RPMI8226 (cell line): Measurements from ENCODE around the gene FAM20C.
A peak's percentile ranks its signal among the peaks of the same experiment; 100 is the strongest.

ENCODE experiments used
- DNase-seq: peaks from one replicate; pipeline ENCODE4 v3.0.0-alpha.2; 2015

FAM20C gene

DNA sequence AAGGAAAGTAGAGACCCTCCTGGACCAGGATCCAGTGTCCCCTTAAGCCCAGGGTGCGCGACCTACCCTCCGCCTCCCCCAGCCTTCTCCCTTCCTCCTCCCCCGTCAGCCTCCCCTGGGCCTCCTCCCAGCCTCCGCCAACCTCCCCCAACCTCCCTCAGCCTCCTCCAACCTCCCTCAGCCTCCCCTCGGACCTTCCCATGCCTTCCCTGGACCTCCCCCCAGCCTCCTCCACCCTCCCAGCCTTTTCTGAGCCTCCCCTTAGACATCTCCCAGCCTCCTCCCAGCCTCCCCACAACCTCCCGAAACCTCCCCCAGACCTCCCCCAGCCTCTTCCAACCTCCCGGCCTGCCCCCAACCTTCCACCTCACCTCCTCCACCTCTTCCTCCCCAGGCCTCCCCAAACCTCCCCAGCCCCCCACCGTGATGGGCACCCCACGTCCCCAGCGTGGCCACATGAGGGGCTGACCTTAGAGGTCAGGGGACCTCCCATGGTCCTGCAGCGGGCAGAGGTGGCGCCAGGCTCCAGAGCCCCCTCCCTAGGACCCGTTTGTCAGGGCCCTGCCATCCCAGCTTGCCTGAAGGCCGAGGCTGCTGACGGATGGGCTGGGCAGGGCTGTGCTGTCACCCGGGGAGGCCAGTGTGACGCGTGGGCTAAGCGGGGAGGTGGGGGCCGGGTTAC is 18.8 kb downstream of the FAM20C start:
- DNase-seq = no peak

DNA sequence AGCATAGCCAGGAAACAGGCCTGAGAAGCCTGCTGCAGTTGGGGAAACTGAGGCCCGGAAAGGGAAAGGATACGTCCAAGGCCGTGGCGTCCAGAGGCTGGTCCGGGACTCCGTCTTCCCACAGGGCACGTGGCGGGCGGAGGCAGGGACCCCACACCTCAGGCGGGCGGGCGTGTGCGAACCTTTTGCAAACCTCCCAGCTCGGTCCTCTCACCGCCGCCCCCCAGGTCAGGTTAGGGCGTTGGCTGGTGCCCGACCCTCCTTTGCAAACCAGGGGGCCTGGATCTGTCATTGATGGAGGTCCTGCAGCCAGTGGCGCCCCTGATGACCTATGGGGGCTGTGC is 19.3 kb downstream of the FAM20C start:
- no peak for DNase-seq

DNA sequence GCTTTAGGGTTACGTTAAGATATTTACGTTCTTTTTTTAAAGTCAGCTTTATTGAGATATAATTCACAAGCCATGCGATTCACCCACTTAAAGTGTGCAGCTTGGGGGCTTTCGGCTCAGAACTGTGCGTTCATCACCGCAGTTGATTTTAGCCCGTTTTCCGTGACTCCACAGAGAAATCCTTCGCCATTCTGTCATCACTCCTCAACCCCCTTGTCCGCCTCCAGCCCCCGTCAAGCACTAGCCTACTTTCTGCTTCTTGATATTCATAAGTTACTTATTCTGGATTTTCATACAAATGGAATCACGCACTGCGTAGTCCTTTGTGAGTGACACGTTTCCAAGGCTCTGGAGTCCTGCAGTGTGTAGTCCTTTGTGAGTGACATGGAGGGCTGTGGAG is 20.4 kb downstream of the FAM20C start:
- no peak for DNase-seq

DNA sequence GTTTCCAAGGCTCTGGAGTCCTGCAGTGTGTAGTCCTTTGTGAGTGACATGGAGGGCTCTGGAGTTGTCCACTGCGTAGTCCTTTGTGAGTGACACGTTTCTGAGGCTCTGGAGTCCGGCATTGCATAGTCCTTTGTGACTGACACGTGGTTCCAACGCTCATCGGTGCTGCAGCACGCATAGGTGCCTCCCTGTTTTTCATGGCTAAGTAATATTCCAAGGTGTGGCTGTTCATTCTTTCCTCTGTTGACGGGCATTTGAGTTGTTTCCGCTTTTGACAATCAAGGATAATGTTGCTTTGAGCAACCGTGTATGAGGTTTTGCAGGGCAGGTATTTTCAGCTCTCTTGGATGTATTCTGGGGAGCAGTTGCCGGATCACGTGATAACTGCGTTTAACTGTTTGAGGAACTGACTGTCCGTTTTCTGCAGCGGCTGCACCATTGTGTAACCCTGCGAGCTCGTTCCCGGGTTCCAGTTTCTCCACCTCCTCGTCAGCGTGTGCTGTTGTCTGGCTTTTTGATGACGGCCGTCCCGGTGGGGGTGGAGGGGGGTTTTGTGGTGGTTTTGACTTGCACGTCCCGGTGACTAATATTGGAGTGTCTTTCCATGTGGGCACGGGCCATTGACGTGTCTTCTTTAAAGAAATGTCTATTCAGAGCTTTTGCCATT is 21.1 kb downstream of the FAM20C start:
- no peak for DNase-seq

DNA sequence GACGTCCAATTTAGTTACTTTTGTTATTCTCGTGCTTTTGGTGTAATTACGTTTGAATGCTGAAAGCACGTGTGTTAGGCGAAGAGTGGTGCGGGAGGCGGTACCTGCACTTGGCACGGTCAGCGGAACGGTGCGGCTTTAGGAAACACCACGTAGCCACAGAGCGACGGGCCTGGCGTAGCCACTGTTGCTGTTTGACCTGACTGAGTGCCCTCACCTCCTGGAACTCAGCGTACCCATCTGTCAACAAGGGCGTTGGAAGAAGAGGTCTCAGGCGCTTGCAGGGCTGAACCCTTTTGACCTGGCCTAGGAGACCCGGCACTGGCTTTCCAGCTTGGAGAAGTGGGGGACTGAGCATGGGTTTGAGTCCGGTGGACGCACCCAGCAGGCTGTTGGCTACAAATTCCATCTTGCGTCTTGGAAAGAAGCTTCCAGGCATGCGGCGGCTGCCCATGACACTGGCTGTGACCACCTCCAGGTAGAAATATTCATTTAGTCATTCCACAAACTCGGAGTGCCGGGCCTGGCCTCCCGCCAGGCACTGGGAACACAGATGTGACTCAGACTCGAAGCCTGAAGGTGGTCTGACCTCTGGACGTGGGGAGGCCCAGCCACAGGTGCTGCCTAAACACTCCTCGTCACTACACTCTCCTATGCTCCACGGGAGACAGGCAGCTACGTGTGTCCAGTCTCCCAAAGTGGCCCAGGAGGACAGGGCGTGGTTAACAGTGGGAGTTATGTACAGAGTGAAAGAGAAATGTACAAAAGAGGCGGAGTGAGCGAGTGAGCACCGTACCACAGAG is 22.2 kb downstream of the FAM20C start:
- DNase-seq = no peak

DNA sequence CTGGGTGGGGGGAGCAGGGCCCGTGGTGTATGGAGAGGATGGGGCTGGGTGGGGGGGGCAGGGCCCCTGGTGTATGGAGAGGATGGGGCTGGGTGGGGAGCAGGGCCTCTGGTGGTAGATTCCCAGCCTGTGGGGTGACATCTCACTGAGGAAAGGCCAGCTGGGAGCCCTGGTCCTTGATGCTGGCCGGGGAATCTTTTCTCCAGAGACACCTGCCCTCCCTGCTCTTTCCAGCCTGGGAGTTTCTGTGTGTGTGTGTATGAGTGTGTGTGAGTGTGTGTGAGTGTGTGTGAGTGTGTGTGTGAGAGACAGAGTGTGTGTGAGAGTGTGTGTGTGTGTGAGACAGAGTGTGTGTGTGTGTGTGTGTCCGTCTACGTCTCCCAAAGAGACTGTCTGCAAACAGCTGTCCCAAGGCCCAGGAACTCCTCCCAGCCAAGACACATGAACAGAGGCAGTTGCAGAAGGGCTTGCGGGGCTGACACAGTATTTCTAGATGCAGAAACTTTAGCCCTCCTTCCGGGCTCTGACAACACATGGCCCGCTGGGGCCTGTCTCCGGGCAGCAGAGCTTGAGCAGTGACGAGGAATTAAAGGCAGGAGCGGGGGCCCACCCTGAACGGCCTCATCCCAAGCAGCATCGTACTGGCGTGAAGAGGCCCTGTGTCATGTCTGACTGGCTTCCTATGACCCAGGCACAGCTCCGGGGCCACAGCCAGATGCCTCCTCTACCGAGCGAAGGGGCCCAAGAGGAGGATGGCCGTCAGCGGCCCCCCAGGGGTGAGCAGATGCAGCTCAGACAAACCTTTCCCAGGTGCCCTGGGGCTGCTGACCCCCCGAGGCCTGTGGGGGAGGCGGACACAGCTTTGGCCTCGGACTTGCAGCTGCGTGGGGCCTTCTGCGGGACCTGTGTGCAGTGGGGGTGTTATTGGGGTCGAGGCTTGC is 24.3 kb downstream of the FAM20C start:
- no peak for DNase-seq

DNA sequence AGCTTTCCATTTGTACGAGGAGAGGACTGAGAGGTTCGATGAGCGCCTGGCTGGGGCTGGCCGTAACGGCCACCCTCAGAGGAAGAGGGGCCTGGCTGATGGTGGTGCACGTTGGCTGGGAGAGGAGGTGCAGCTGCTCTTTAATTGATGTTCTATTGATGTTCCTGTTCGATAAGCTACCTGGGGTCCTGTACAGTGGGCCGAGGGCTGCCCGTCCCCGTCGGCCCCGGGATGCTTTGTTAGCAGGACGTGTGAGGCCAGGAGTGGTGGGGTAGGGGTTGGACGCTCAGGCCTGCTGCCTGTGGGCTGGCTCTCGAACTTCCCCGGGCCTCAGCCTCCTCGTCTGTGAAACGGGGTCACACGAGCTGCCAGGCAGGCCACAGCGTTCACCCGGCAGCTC is 25.4 kb downstream of the FAM20C start:
- no peak for DNase-seq

DNA sequence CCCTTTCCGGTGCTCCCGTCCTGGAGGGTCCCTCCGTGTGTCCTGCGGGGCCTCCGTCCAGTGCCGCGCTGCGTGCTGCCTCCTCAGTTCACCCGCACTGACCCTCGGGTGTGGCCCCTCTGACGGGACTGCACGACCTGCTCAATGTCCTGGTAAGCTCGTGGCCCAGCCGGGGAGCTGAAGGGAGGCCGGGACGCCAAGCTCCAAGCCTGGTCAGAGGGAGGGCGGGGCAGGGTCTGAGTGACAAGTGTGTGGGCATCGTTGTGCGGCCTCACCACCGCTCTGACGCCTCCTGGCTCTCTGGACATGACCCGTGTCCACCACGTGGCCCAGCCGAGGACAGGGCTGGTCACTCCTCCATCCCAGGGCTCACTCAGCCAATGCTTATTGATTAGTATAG is 25.9 kb downstream of the FAM20C start:
- DNase-seq = no peak

DNA sequence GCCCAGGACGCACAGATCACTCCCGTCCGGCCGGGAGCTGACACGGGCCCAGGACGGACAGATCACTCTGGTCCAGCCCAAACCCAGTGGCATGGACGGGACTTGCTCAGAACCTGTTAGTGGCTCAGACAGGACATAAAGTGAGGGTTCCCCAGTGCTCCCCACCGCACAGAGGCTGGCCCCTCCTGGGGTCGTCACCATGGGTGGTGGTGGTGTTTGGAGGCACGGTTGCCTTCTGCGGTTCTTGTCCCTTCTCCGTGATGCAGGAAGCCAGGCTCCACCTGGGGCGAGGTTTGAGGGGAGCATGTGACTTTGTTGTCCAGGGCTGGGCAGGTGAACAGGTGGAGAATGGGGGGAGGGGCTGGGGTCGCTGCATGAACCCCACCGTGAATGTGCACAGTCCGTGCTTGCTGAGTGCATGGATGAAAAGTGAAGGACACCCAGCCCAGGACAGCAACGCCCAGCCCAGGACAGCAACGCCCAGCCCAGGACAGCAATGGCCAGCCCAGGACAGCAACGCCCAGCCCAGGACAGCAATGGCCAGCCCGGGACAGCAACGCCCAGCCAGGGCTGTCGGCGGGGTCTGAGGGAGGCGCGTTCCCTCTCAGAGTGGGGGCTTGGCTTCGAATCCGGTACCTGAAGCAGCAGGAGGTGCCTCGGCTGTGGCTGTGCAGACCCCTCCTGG is 26.7 kb downstream of the FAM20C start:
- no peak for DNase-seq

DNA sequence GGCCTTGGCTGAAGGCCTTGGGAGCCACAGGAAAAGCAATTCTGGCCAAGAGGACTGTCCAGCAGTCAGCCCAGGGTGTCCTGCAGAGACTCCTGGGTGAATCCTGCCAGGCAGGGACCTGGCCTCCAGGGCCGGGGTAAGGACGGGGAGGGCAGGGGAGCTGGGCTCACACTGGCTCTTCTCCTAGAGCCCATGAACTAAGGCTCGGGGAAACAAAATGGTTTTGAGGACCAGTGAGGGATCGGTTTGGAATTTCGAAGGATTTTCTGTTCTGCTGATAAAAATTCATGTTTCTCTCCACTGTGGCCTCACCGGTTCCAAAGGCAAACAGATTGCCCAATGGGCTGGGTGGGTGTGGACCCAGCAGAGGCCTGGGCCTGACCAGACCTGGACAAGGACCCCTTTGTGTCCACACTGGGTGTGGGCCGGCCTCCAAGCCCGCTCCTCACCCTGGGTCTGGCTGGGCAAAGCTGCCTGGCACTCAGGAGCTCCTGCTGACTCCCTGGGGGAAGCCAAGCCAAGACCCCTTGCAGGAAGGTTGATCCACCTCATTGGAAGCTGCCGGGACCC is 27.3 kb downstream of the FAM20C start:
- DNase-seq = no peak

DNA sequence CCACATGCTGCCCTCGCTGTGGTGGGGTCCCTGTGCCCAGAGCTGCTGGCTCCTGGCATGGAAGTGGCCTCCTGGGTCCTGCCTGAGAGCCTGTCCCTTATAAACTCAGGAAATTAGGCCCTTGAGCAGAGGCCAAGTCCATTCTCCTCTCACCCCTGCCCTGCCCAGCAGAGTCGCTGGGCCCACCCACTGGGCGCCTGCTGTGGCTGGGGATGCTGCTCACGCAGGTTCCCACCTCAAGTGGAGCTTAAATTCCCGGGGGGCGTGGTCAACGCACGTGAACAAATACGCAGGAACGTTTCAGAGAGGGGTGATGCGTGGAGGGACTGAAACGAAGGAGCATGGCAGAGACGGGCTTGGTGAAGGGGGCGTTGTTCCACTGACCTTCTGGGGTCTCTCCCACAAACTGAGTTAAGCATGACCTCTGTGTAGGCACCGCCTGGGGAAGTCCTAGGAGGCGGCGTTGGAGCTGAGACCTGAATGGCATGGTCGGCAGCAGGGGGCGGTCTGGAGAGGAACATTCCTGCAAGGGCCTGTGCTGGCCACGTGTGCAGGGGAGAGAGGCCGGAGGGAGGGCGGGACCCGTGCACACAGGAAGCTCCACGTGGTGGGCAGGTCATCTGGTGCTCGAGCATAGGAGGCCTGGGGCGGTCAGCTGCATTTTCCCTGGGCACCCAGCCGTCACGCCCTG is 27.9 kb downstream of the FAM20C start:
- DNase-seq = peak; percentile 50

DNA sequence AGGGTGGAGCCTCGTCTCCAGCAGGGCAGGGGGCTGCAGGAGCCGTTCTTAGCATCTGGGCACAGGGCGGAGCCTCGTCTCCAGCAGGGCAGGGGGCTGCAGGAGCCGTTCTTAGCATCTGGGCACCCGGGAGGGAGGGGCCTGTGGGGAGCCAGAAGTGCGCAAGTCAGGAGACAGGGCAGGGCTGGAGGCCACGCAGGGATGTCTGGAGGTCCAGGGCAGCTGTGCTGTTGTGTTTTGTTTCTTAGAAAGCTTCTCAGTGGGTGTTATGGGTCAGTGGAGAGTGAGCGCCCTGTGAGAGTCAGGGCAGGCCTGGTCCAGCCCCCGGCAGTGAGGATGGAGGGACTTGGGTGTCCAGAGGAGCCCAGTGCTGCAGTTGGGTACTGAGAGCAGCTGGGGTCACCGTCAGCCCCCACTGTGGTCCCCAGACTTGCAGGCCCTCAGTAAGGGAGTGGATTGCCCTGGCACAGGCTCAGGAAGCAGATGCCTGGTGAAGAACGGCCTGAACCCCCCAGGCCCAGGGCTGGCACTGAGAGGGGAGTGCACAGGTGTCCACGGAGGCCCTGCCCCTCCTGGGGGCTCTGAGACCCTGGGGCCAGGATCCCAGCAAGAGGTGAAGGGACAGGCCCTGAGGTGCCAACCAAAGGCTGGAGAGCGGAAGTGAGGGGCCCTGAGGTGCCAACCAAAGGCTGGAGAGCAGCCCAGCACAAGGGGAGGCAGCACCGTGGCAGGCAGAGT is 29.8 kb downstream of the FAM20C start:
- peak; percentile 29 for DNase-seq

DNA sequence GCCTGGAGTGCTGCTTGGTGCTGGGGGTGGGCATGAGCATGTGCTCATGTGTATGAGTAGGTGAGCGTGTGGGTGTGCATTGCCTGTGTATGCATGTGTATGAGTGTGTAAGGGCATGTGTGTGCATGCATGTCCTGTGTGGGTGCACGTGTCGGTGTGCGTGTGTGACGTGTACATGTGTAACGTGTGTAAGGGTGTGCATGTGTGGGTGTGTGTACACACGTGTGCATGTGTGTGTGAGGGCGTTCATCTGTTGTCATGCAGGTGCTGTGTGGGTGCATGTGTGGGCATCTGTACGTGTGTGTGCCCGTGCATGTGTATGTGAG is 30.3 kb downstream of the FAM20C start:
- DNase-seq = no peak

DNA sequence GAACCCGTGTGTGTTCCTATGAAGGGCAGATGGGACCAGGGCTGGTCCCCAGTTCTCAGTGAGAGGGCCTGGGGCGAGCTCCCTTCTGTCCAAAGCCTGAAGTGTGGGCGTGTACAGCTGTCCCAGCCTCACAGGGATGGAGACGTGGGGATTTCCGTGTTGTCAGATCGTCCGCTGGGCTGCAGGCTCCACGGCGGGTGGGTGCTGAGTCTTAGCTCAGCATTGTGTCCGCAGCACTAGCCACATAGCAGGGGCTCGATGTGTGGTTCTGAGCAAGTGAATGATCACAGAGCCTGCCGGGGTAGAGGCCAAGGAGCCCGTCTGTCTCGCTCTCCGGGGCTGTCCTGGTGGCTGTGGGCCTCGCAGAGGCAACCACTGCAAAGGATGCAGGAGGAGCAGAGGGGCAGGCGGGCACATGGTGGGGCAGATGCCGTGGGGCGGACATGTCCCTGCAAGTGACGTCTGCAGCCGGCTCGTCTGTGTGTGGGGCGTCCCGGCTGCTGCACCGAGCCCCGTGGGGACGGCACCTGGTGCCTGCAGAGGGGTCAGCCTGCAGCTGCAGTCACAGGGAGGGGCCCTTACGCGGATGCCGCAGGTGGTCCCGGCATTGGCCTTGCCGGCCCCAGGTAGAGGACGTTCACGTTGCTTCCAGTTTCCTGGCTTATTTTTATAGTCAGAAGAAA is 30.9 kb downstream of the FAM20C start:
- no peak for DNase-seq

DNA sequence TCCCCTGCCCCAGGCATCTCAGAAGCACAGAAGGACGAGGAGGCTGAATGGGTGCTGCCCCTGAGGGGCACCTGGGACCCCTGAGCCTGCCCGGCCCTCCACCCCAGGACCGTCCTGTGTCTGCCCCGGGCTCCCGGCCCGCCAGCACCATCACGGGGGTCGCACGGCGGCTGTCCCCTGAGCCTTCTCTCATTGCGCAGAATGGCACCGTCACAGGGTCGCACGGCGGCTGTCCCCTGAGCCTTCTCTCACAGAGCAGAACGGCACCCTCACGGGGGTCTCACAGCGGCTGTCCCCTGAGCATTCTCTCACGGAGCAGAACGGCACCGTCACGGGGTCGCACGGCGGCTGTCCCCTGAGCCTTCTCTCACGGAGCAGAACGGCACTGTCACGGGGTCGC is 31.5 kb downstream of the FAM20C start:
- DNase-seq = no peak

DNA sequence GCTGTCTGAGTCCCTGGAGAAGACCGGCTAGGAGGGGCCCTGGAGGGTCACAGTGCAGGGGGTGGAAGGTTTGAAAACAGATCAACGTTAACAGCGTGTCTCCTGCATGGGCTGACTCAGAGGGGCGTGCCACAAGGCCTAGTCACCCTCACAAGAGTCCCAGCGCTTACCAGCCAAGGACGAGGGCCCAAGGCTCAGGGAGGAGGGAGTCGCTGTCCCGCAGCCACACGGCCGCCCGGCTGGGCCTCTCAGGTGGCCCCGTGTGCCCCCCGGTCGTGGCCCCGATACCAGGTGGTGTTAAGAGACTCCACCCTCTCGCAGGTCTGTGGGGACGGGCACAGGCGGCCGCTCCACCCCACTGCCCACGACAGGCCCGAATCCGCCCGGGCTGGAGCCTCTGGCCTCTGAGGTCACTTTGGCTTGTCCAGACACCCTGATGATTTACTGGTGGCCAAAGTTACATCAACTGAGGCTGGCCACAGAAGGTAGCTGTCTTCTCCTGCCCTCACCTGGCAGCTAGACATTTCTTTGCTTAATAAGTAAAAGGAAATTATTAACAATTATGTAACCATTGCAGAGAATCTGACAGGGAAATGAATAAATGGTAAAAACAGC is 34.0 kb downstream of the FAM20C start:
- DNase-seq = no peak

DNA sequence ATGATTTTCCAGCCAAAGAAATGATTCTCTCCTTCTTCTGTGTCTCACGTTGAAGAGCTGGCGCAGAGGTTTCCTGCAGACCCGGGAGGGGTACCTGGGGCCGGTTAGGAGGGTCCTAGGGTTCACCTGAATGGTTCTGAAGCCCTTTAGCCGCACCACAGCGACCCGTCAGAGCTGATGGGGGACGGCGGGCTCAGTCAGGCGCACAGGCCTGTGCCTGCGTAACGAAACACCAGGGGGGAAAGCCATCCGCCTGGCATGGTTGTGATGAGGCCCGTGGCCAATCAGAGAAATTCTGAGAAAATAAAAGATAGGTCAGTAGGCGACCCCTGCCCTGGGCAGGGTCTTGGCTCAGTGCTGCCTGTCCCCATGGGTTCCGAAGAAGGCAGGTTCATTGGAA is 35.6 kb downstream of the FAM20C start:
- DNase-seq = no peak

DNA sequence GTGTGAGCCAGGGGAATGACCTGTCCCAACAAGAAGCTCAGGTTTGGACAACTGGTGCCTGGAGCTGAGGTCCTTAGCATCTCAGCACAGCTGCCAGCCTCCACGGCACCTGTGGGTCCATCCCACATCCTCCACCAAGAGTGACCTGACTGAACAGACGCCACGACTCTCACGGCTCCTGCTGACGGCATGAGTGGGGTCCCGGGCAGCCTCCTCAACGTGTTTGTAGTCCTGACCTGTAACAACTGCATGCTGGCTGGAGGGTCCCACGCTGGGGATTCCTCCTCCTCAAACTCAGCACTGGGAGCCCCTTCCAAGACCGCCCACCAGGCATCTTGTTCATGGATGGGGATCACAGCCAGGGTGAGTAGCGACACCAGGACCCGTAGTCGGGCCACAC is 36.2 kb downstream of the FAM20C start:
- DNase-seq = no peak

DNA sequence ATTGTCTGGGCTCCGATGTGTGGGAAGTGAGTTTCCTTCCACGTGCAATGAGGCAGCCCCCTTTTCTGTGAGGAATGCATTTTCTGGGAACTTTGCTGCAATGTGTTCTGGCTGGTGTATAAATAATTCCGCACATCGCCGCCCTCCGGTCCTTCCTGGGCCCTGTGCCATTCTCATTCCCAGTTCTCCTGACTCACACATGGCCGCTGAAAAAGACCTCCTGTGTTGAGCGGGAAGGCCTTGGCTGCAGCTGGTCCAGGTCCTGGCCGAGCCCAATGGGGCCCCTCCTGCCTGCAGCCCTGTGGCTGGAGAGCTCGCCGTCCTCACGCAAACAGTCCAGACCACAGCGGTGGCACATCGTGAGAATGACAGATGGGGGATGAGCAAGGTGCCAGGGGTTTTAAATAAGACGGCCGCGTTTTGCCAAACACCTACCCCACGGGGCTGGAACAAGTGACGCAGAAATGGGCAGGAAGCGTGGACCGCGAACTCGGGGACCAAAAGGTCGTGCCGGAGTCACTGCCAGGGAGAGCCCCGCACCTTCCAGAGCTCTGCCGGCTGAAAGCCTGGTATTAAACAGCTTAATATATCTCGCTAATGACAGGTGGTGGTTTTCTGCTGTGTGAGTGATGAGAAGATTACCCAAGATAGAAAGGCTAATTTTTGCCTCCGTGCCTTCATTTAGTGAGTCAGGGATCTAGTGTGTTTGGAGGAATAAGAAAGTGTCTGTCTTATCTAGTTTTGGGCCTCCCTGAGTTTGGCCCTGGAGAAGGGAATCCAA is 37.0 kb downstream of the FAM20C start:
- no peak for DNase-seq
